NAMALWA (cell line): ENCODE measurements around the gene ARL14EP.

ENCODE experiments used
- DNase-seq: peaks from one replicate; pipeline ENCODE4 v3.0.0-alpha.2; 2015; ENCODE audit warnings: low spot score

ARL14EP gene

GRCh38 chr11:30381879-30382278, 59.0 kb downstream of the ARL14EP start:
- DNase-seq: no peak
